GM12878 (cell line): Measurements from ENCODE around the gene ZNF646. TPM values are rescaled to one million over a fixed set of nuclear protein-coding genes. Genes with fewer than 3 reads are reported as not detected.

ENCODE experiments used
- ATAC-seq: fragments of 200-7000 bp; cut with Tn5 transposase; 3 replicates; pipeline ENCODE4 v1.9.1; 2020; ENCODE audit warnings: mild to moderate bottlenecking, moderate library complexity
- BruUV-seq: library from RNA; stranded (reverse); fragments of 400-500 nt; replicated peaks from 2 replicates; lab custom pipeline; 2021; lab: Mats Ljungman, UMichigan
- CTCF ChIA-PET: fragments of 300-600 bp; sonication (Branson Sonifier 250); formaldehyde crosslinking; extraction: SDS; loops from one replicate; lab custom pipeline; 2021; ENCODE audit warnings: inconsistent platforms; lab: Yijun Ruan, JAX
- POLR2A ChIA-PET: fragments of 350-600 bp; formaldehyde crosslinking; extraction: SDS; loops from one replicate; lab custom pipeline; 2021; ENCODE audit warnings: inconsistent platforms; lab: Charles Lee
- RAD21 ChIA-PET: fragments of 300-600 bp; sonication (Branson Sonifier 250); formaldehyde crosslinking; loops from one replicate; lab custom pipeline; 2023; ENCODE audit warnings: antibody characterized with exemption; ENCODE audit not compliant: unreplicated experiment; lab: Charles Lee
- SMC1A ChIA-PET: fragments of 300-600 bp; sonication (Branson Sonifier 250); formaldehyde crosslinking; loops from one replicate; lab custom pipeline; 2023; ENCODE audit not compliant: unreplicated experiment, uncharacterized antibody; lab: Charles Lee
- DNase-seq: peaks from one replicate; pipeline ENCODE4 v3.0.0-alpha.2; 2011; ENCODE audit warnings: low read depth, low spot score
- FAIRE-seq: peaks from 3 replicates; lab custom pipeline; 2011; peaks lifted over from hg19 to GRCh38; lab: Jason Lieb, UNC
- H2AFZ ChIP-seq: 2 replicates; pipeline ENCODE4 v1.6.0; 2011; ENCODE audit warnings: low read depth, low read length, control low read depth; ENCODE audit not compliant: control insufficient read depth
- H3K27ac ChIP-seq: 2 replicates; pipeline ENCODE4 v1.5.1; 2011; ENCODE audit warnings: control low read depth; ENCODE audit not compliant: control insufficient read depth, insufficient read depth
- H3K27me3 ChIP-seq, 2 experiments: replicated peaks in 1 of 2; 2 replicates each; pipeline versions ENCODE4 v1.6.0 to v1.6.1; 2011; ENCODE audit warnings: low read length in 1 of 2; ENCODE audit not compliant: control insufficient read depth in 2 of 2, insufficient read depth in 2 of 2
- H3K36me3 ChIP-seq, 2 experiments: 2 replicates each; pipeline ENCODE4 v1.5.1; 2011; ENCODE audit warnings: low read length in 1 of 2; ENCODE audit not compliant: control insufficient read depth in 2 of 2, insufficient read depth in 2 of 2
- H3K4me1 ChIP-seq: 2 replicates; pipeline ENCODE4 v1.6.1; 2011; ENCODE audit warnings: mild to moderate bottlenecking, low read length, moderate library complexity, mixed read lengths; ENCODE audit not compliant: control insufficient read depth, insufficient read depth
- H3K4me2 ChIP-seq: 2 replicates; pipeline ENCODE4 v1.6.0; 2011; ENCODE audit warnings: control low read depth; ENCODE audit not compliant: control insufficient read depth, insufficient read depth
- H3K4me3 ChIP-seq: fragments of 200-600 bp; sonication (generic); 2 replicates; pipeline ENCODE4 v1.5.1; 2016
- H3K79me2 ChIP-seq: 2 replicates; pipeline ENCODE4 v1.6.0; 2011; ENCODE audit warnings: low read length; ENCODE audit not compliant: control insufficient read depth, insufficient read depth
- H3K9ac ChIP-seq: 2 replicates; pipeline ENCODE4 v1.8.0; 2011; ENCODE audit warnings: low read length, control low read depth, mixed read lengths; ENCODE audit not compliant: control insufficient read depth, insufficient read depth
- H3K9me3 ChIP-seq: replicated peaks from 3 replicates; pipeline ENCODE4 v1.5.1; 2011; ENCODE audit warnings: mild to moderate bottlenecking, low read length; ENCODE audit not compliant: control insufficient read depth, insufficient read depth
- H4K20me1 ChIP-seq: 2 replicates; pipeline ENCODE4 v1.6.0; 2011; ENCODE audit not compliant: control insufficient read depth, insufficient read depth
- BMI1 ChIP-seq: fragments of 450-650 bp; IDR thresholded peaks from 2 replicates; pipeline ENCODE4 v1.6.1; 2016; ENCODE audit warnings: mild to moderate bottlenecking, moderate library complexity, borderline replicate concordance
- CHD1 ChIP-seq: IDR thresholded peaks from 2 replicates; pipeline ENCODE4 v1.6.1; 2012; ENCODE audit warnings: low read depth, low read length, improper control_type of control experiment
- CREB1 ChIP-seq: IDR thresholded peaks from 2 replicates; pipeline ENCODE4 v1.6.1; 2012; ENCODE audit warnings: low read depth, mild to moderate bottlenecking, inconsistent platforms
- CREM ChIP-seq: IDR thresholded peaks from 2 replicates; pipeline ENCODE4 v1.6.1; 2014; ENCODE audit warnings: antibody characterized with exemption, low read depth
- DPF2 ChIP-seq: fragments of 450-650 bp; IDR thresholded peaks from 2 replicates; pipeline ENCODE4 v1.6.1; 2017; ENCODE audit warnings: mild to moderate bottlenecking
- ESRRA ChIP-seq: IDR thresholded peaks from 2 replicates; pipeline ENCODE4 v1.6.1; 2012; ENCODE audit warnings: mild to moderate bottlenecking, low read length, improper control_type of control experiment
- FOXM1 ChIP-seq: IDR thresholded peaks from 2 replicates; pipeline ENCODE4 v1.6.1; 2012; ENCODE audit warnings: low read depth, mild to moderate bottlenecking, inconsistent platforms, low read length, moderate library complexity
- HDAC2 ChIP-seq: fragments of 200-600 bp; sonication (generic); IDR thresholded peaks from 2 replicates; pipeline ENCODE4 v1.6.1; 2017
- JUNB ChIP-seq: IDR thresholded peaks from 2 replicates; pipeline ENCODE4 v1.6.1; 2016; ENCODE audit warnings: antibody characterized with exemption, mild to moderate bottlenecking
- KLF5 ChIP-seq: fragments of 450-650 bp; IDR thresholded peaks from 2 replicates; pipeline ENCODE4 v1.6.1; 2014; ENCODE audit warnings: mild to moderate bottlenecking; ENCODE audit not compliant: partially characterized antibody
- MEF2B ChIP-seq: fragments of 450-650 bp; IDR thresholded peaks from 2 replicates; pipeline ENCODE4 v1.6.1; 2018; ENCODE audit warnings: mild to moderate bottlenecking, moderate library complexity; ENCODE audit not compliant: partially characterized antibody, poor library complexity, severe bottlenecking
- NBN ChIP-seq: fragments of 450-650 bp; IDR thresholded peaks from 2 replicates; pipeline ENCODE4 v1.6.1; 2016
- POLR2A ChIP-seq: IDR thresholded peaks from 2 replicates; pipeline ENCODE4 v1.6.1; 2011; ENCODE audit warnings: low read depth, mild to moderate bottlenecking, low read length
- STAT1 ChIP-seq: fragments of 450-650 bp; conservative IDR thresholded peaks from 2 replicates; pipeline ENCODE4 v1.6.1; 2014; ENCODE audit warnings: antibody characterized with exemption, mild to moderate bottlenecking
- SUPT20H ChIP-seq: IDR thresholded peaks from 2 replicates; pipeline ENCODE4 v1.6.1; 2011; ENCODE audit warnings: low read depth, mild to moderate bottlenecking, low read length, moderate library complexity, borderline replicate concordance; ENCODE audit not compliant: control insufficient read depth
- TBL1XR1 ChIP-seq: IDR thresholded peaks from 2 replicates; pipeline ENCODE4 v1.6.1; 2012; ENCODE audit warnings: low read depth, low read length, improper control_type of control experiment
- ZNF207 ChIP-seq: fragments of 450-650 bp; IDR thresholded peaks from 2 replicates; pipeline ENCODE4 v1.6.1; 2014; ENCODE audit warnings: antibody characterized with exemption, mild to moderate bottlenecking, borderline replicate concordance
- ZZZ3 ChIP-seq: IDR thresholded peaks from 2 replicates; pipeline ENCODE4 v1.6.1; 2011; ENCODE audit warnings: low read depth; ENCODE audit not compliant: control insufficient read depth, insufficient read length
- WGBS: methylation state at CpG from one replicate; pipeline ENCODE4 v1.1.6; 2016; ENCODE audit warnings: low lambda C conversion rate; ENCODE audit not compliant: insufficient replicate concordance, insufficient coverage; ENCODE audit errors: missing lambda C conversion rate; 5-methylcytosine and 5-hydroxymethylcytosine counted together
- in situ Hi-C: fragments of 300-500 bp; cut with MboI; formaldehyde crosslinking; loops from 9 replicates; pipeline ENCODE4 v1.14.3; 2018; ENCODE audit warnings: mixed read lengths
- intact Hi-C: fragments of 100-400 bp; cut with micrococcal nuclease; formaldehyde crosslinking; loops from one replicate; pipeline ENCODE4 v1.14.2; 2022; ENCODE audit not compliant: unreplicated experiment
- polyA plus RNA-seq, 11 experiments: library from polyadenylated mRNA; depleted of rRNA in 4 of 11; unstranded in 6 of 11; stranded (reverse) in 5 of 11; fragments of >200 nt; fragmentation: Nextera tagmentation in 4 of 11; fragmentation: Illumina TruSeq in 1 of 11; extraction: Ambion mirVana in 4 of 11; extraction: Trizol in 1 of 11; gene quantifications; 1 replicate in 1 of 11; 2 replicates in 10 of 11; pipeline versions ENCODE4 v1.2.1 to v1.2.3, GENCODE V29; 2011 to 2016; ENCODE audit warnings: inconsistent platforms in 2 of 11, missing spikeins in 2 of 11, low read depth in 1 of 11
- total RNA-seq, 4 experiments: library from RNA; depleted of rRNA in 3 of 4; stranded (reverse); fragments of >200 nt in 3 of 4; fragmentation: Illumina TruSeq in 1 of 4; extraction: Trizol in 1 of 4; gene quantifications; 2 replicates each; pipeline versions ENCODE4 v1.2.1 to v1.2.3, GENCODE V29; 2013 to 2021
- TF ChIP-seq, protein P1 (sequence below): fragments of 450-650 bp; conservative IDR thresholded peaks from 2 replicates; pipeline ENCODE4 v1.6.1; 2017; ENCODE audit warnings: mild to moderate bottlenecking, moderate library complexity

The ZNF646 gene
- total and polyA plus RNA-seq, 10 of the 15 experiments (the other 5 are each of a cell fraction or from before 2014, with no cell fraction given): 0.10 to 21.8 (median 6.4) TPM

DNA sequence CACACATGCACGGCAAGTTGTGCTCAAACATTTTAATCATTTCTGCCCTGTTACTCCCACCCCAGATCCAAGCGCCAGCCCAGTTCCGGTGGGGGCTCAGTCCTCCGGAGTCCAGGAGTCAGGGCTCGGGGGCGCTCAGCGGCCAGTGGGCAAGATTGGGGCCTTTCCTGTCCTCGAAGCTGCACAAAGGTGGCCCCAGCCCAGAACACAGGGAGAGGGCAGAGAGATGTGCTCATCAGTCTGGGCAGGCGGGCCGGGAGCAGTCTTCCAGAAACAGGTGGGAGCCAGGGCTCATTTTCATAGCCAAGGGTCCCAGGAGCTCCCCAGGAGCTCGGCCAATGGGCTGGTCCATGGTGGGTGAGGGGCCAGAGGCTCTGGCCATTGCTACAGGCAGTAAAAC lies 57.2 kb downstream of the ZNF646 start:
- intact Hi-C loops: no loop called here
- in situ Hi-C loops: no loop called here

More for the DNA sequence above, 57.2 kb downstream of the ZNF646 start:
- FAIRE-seq (no peak), DNase-seq (no peak), ATAC-seq (no peak)
- no peak overlapping the region for H2AFZ ChIP-seq
- no TSS peak for BruUV-seq
- H3K4me3 ChIP-seq: no peak overlapping the region
- ChIA-PET CTCF (no interaction called here), SMC1A (no interaction called here), POLR2A (no interaction called here), RAD21 (no interaction called here)
- no peak overlapping the region for H3K4me2 ChIP-seq
- 94% methylated on average over 11 of the region's 11 CpGs for WGBS
- H3K4me1 ChIP-seq: no peaks in the 10 kb centered on the region
- no peaks in the 10 kb centered on the region for H4K20me1 ChIP-seq
- no peaks in the 10 kb centered on the region for H3K79me2 ChIP-seq
- no peak for TF ChIP-seq CREB1
- TF ChIP-seq NBN: no peak
- TF ChIP-seq HDAC2: no peak
- no peak for TF ChIP-seq ZZZ3
- TF ChIP-seq POLR2A: no peak
- TF ChIP-seq, protein P1, sequence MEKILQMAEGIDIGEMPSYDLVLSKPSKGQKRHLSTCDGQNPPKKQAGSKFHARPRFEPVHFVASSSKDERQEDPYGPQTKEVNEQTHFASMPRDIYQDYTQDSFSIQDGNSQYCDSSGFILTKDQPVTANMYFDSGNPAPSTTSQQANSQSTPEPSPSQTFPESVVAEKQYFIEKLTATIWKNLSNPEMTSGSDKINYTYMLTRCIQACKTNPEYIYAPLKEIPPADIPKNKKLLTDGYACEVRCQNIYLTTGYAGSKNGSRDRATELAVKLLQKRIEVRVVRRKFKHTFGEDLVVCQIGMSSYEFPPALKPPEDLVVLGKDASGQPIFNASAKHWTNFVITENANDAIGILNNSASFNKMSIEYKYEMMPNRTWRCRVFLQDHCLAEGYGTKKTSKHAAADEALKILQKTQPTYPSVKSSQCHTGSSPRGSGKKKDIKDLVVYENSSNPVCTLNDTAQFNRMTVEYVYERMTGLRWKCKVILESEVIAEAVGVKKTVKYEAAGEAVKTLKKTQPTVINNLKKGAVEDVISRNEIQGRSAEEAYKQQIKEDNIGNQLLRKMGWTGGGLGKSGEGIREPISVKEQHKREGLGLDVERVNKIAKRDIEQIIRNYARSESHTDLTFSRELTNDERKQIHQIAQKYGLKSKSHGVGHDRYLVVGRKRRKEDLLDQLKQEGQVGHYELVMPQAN: no peak
- no peak for TF ChIP-seq KLF5
- TF ChIP-seq FOXM1: no peak
- no peak for TF ChIP-seq ESRRA
- TF ChIP-seq CREM: no peak
- no peak for TF ChIP-seq STAT1
- no peak for TF ChIP-seq ZNF207
- no peak for TF ChIP-seq DPF2
- no peak for TF ChIP-seq TBL1XR1
- no peak for TF ChIP-seq SUPT20H
- no peak for TF ChIP-seq BMI1
- no peak for TF ChIP-seq MEF2B
- TF ChIP-seq CHD1: no peak
- no peak for TF ChIP-seq JUNB
- H3K9me3 ChIP-seq: no peaks in the 10 kb centered on the region
- H3K9ac ChIP-seq: no peak overlapping the region
- H3K27me3 ChIP-seq: no peaks in the 10 kb centered on the region
- H3K27ac ChIP-seq: no peak overlapping the region
- no peaks in the 10 kb centered on the region; a peak in 2 of 4 replicates for H3K36me3 ChIP-seq
